GM18505 (cell line): Measurements from ENCODE around the gene LRCH3.

Experiments
- ATAC-seq: cut with Tn5 transposase; IDR thresholded peaks from one replicate; pipeline ENCODE4 v1.9.1; 2021; ENCODE audit not compliant: unreplicated experiment
- POLR2A ChIP-seq: IDR thresholded peaks from 4 replicates; pipeline ENCODE4 v1.6.1; 2011; ENCODE audit warnings: borderline replicate concordance; ENCODE audit not compliant: insufficient read depth, insufficient read length; ENCODE audit errors: extremely low read depth

The LRCH3 gene

GRCh38 chr3:197802779-197803459 is 11.9 kb downstream of the LRCH3 start:
- ATAC-seq: no peak
- no peak for TF ChIP-seq POLR2A

DNA sequence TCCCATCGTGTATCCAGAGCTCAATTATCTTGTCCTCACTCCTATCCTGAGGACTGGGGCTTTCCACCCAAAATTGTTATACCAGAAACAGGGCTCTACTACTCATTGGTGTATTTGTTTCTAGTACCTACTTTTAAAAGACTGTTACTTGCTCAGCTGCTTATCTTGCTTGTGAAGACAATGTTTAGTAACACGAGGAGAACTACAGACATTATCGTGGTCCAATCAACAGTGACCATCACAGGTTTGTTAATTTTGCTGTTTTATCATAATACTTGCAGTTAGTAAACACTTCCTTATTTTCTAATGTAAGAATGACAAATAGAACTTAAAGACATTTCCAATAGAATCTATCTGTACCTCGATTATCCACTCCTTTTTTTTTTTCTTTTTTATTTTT is 13.5 kb downstream of the LRCH3 start:
- ATAC-seq: no peak
- no peak for TF ChIP-seq POLR2A

DNA sequence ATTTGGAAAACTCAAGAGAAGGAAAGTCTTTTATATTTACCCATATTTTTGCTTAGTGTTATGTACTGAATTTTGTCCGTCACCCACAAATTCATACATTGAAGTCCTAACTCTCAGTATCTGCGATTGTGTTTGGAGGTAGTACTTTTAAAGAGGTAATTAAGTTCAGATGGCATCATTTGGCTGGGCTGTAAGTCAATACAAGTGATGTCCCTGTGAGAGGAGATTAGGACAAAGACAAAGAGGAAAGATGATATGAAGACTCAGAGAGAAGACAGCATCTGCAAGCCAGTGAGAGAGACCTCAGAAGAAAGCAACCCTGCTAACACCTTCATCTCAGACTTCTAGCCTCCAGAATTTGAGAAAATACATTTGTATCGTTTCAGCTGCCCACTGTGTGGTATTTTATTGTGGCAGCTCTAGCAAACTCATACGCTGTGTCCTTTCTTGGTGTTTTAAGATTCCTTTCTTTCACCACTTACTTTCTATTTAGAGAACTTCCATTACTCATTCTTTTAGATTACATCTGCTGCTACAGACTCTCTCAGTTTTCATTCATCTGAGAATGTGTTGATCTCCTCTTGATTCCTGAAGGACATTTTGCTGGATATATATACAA is 17.0 kb downstream of the LRCH3 start:
- no peak for ATAC-seq

GRCh38 chr3:197809356-197810020 is 18.4 kb downstream of the LRCH3 start:
- no peak for ATAC-seq
- no peak for TF ChIP-seq POLR2A

More for the DNA sequence above, 17.0 kb downstream of the LRCH3 start:
- no peak for TF ChIP-seq POLR2A

DNA sequence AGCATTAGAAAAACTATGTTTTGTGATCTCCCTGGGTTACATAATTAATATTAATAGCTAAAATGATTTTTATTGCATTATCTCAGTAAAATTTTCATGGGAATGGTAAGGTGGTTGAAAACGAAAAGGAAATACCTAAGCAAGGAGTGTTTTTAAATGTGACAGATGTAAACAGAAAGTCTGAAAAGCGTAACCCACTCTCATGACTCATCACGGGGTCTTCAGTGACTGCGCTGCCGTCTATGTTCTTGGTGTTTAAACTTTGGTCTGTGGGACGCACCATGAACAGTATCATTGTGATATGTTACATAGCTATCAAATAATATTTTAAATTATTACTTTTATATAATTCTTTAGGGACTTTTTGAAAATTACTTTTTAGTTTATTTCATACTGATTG is 19.8 kb downstream of the LRCH3 start:
- TF ChIP-seq POLR2A: no peak
- no peak for ATAC-seq

DNA sequence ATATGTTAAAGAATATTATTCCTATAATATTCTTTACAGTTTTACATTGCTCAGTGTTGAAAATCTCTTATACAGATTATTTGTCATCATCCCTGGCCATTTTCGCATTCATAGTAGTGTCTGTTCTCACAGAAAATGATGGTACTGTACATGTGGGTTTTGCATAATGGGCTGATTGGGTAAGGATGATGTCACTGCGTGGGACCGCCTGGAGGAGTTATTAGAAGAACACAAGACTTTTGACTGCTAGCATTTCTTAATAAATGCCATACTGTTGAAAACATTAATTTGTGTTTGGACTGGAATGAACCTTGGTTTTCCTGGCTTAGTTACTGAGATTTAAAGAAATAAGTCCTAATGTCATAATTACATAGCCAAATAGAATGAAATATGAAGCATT is 20.3 kb downstream of the LRCH3 start:
- no peak for TF ChIP-seq POLR2A
- no peak for ATAC-seq

- no peak for ATAC-seq
- TF ChIP-seq POLR2A: no peak
These were observed 23.3 kb downstream of the LRCH3 start for GRCh38 chr3:197814372-197814771.

GRCh38 chr3:197820550-197821335 is 29.7 kb downstream of the LRCH3 start:
- no peak for ATAC-seq

GRCh38 chr3:197829397-197830045 is 38.5 kb downstream of the LRCH3 start:
- no peak for TF ChIP-seq POLR2A
- no peak for ATAC-seq

More at GRCh38 chr3:197820550-197821335, 29.7 kb downstream of the LRCH3 start:
- no peak for TF ChIP-seq POLR2A

GRCh38 chr3:197830308-197830966 is 39.4 kb downstream of the LRCH3 start:
- no peak for ATAC-seq
- TF ChIP-seq POLR2A: no peak

- TF ChIP-seq POLR2A: no peak
- no peak for ATAC-seq
These were observed 39.9 kb downstream of the LRCH3 start for GRCh38 chr3:197830967-197831313.

- no peak for TF ChIP-seq POLR2A
- no peak for ATAC-seq
These were observed 43.1 kb downstream of the LRCH3 start for GRCh38 chr3:197833930-197834715.
